HFF-Myc (cell line): ENCODE measurements around the gene ERG.

Experiments used
- DNase-seq: peaks from one replicate; pipeline ENCODE4 v3.0.0-alpha.2; 2011; ENCODE audit warnings: low read depth; ENCODE audit errors: extremely low read depth
- H3K4me3 ChIP-seq: replicated peaks from 2 replicates; pipeline ENCODE4 v1.5.1; 2011; ENCODE audit warnings: low read depth, mild to moderate bottlenecking, control low read depth, low read length
- CTCF ChIP-seq: IDR thresholded peaks from 2 replicates; pipeline ENCODE4 v1.5.1; 2012; ENCODE audit warnings: mild to moderate bottlenecking, low read depth, low read length, control low read depth; ENCODE audit errors: missing control alignments

The ERG gene

DNA sequence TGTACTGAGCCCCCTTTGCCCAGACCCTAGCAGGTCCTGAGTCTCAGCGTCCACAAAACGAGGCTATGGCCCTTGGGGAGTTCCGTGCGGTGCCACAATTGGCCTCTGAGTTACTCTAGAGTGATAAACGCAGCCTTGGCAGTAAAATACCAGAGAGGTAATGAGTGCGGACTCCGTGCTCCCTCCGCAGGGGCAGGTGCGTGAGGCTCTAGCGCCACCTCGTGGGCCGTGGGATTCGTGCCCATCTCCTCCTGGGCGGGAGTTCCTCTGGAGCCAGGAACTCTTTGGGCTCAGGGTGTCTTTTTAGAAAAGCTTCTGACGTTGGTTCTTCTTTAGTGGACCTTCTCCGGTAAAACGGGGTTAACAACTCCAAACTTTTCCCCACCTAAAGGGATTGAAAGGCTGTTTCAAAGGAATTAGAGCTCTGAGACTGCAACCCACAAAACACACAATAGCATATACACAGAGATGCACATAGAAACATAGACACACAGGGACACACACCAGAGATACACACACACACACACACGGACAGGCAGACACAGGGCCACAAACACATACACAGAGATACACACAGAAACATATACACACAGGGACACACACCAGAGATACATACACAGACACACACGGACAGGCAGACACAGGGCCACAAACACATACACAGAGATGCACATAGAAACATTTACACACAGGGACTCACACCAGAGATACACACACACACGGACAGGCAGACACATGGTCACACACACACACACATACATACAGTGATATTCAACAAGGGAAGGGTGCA is 142.1 kb downstream of the ERG start:
- TF ChIP-seq CTCF, result peak; percentile 99
- peak; percentile 50 for DNase-seq
- H3K4me3 ChIP-seq, result no peak overlapping the region

DNA sequence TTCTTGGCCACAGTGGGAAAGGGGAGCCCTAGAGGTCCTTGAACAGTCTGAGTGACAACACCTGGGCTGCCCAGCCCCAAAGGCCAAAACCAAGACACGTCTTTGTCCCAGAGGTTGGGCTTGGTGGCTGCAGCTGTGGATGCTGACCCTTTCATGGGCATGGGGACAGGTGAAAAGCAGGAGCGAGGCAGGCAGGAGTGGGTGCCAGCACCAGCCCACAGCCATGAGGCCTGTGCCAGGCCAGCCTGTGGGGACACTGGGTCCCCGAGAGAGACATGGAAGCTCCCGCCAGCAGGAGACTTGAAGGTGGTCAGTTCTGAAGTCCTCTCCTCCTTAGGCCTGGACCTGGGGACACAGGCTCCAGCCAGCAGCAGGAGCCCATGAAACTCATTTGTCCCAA is 142.9 kb downstream of the ERG start:
- no peak for DNase-seq
- H3K4me3 ChIP-seq, result no peak overlapping the region
- no peak for TF ChIP-seq CTCF

DNA sequence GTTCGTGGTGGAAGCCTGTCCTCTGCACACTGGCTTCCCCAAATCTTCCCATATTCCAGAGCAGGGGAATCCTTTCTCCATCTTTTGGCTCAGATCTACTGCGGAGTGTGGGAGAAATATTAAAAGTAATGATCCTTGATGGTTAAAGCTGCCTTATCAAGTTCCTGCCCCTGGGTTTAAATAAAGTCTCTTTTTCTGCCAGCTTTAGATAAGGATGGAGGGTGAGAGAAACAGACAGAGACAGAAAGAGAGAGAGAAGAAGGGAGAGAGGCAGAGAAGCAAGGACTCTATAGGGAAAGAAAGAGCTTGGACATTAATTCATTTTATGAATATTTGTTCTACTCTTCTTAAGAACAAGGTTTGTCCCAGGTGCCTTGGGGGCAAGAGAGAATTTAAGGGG is 143.5 kb downstream of the ERG start:
- no peak for DNase-seq
- TF ChIP-seq CTCF, result no peak
- no peak overlapping the region for H3K4me3 ChIP-seq

GRCh38 chr21:38354231-38354630 is 144.0 kb downstream of the ERG start:
- DNase-seq, result no peak
- no peak overlapping the region for H3K4me3 ChIP-seq
- TF ChIP-seq CTCF, result no peak

GRCh38 chr21:38352536-38353219 is 145.6 kb downstream of the ERG start:
- TF ChIP-seq CTCF, result peak; percentile 85
- H3K4me3 ChIP-seq, result no peak overlapping the region
- peak; percentile 64 for DNase-seq

- DNase-seq, result peak; percentile 66
- no peak for TF ChIP-seq CTCF
- no peak overlapping the region for H3K4me3 ChIP-seq
Observed at GRCh38 chr21:38351961-38352521, 146.2 kb downstream of the ERG start.
